Ovary (tissue), 3 donors: Measurements from ENCODE around the gene MRPL10.

Experiments used
- CTCF ChIP-seq, 3 donors: fragments of 450-650 bp in 2 of 3; fragments of 200-600 bp in 1 of 3; IDR thresholded peaks; one replicate each; pipeline versions ENCODE4 v1.5.1 to v1.8.0; 2016 to 2022; ENCODE audit warnings: antibody characterized with exemption in 3 of 3, mild to moderate bottlenecking in 1 of 3
- EP300 ChIP-seq: sonication (generic); formaldehyde crosslinking; IDR thresholded peaks from one replicate; pipeline ENCODE4 v1.6.1; 2017; ENCODE audit warnings: antibody characterized with exemption
- donor health status: DM: no; HTN: no; CAD: no.

GRCh38 chr17:47822785-47823184 lies 8.6 kb downstream of the MRPL10 start:
- TF ChIP-seq EP300: no peak
- TF ChIP-seq CTCF (IDR thresholded peaks at IDR 0.05): no peak
